K562 (cell line): ENCODE results near the gene TCEANC2. TPM values are rescaled to one million over a fixed set of nuclear protein-coding genes. Genes with fewer than 3 reads are reported as not detected.
A peak's percentile ranks its signal among the peaks of the same experiment; 100 is the strongest.

Experiments
- ATAC-seq: fragments of 200-7000 bp; cut with Tn5 transposase; 3 replicates; pipeline ENCODE4 v1.9.1; 2020; ENCODE audit warnings: moderate library complexity
- BruUV-seq: library from RNA; stranded (reverse); fragments of 400-500 nt; replicated peaks from 2 replicates; lab custom pipeline; 2021; lab: Mats Ljungman, UMichigan
- CTCF ChIA-PET: fragments of 300-600 bp; formaldehyde crosslinking; extraction: SDS; loops from one replicate; lab custom pipeline; 2021; ENCODE audit warnings: low intra/inter-chr PET ratio; lab: Yijun Ruan, JAX
- POLR2A ChIA-PET: fragments of 300-600, 350-650 bp; sonication (Branson Sonifier 250); formaldehyde crosslinking; extraction: SDS; loops from one replicate; lab custom pipeline; 2021; ENCODE audit warnings: antibody characterized with exemption, inconsistent platforms; lab: Yijun Ruan, JAX
- DNase-seq, 4 experiments: peaks; one replicate each; pipeline versions ENCODE4 v3.0.0 to v3.0.0-alpha.2; 2011 to 2018; ENCODE audit warnings: low spot score in 3 of 4, mixed read lengths in 3 of 4; ENCODE audit errors: extremely low read depth in 1 of 4
- FAIRE-seq: peaks from 2 replicates; lab custom pipeline; 2011; peaks lifted over from hg19 to GRCh38; lab: Jason Lieb, UNC
- H2AFZ ChIP-seq: 2 replicates; pipeline ENCODE4 v1.6.0; 2011; ENCODE audit warnings: low read depth, low read length, control low read depth, inconsistent platforms
- H3K27ac ChIP-seq: fragments of 200-600 bp; 3 replicates; pipeline ENCODE4 v1.8.0; 2011; ENCODE audit warnings: low read depth, mild to moderate bottlenecking, control low read depth, inconsistent platforms, low read length, moderate library complexity, mixed read lengths; ENCODE audit errors: extremely low read depth
- H3K27me3 ChIP-seq, 2 experiments: fragments of 300-600 bp in 1 of 2; 2 replicates in 1 of 2; 3 replicates in 1 of 2; pipeline versions ENCODE4 v1.6.0 to v1.8.0; 2011; ENCODE audit warnings: inconsistent platforms in 2 of 2, low read length in 2 of 2, mild to moderate bottlenecking in 1 of 2, mixed read lengths in 1 of 2, moderate library complexity in 1 of 2; ENCODE audit not compliant: control insufficient read depth in 2 of 2, insufficient read depth in 2 of 2
- H3K36me3 ChIP-seq: fragments of 300-600 bp; 3 replicates; pipeline ENCODE4 v1.8.0; 2011; ENCODE audit warnings: mild to moderate bottlenecking, low read length, inconsistent platforms; ENCODE audit not compliant: control insufficient read depth, insufficient read depth
- H3K4me1 ChIP-seq, 2 experiments: fragments of 200-600 bp in 1 of 2; replicated peaks in 1 of 2; 2 replicates in 1 of 2; 3 replicates in 1 of 2; pipeline versions ENCODE4 v1.5.1 to v1.8.0; 2011; ENCODE audit warnings: inconsistent platforms in 2 of 2, low read length in 2 of 2, mild to moderate bottlenecking in 1 of 2, mixed read lengths in 1 of 2, moderate library complexity in 1 of 2; ENCODE audit not compliant: control insufficient read depth in 2 of 2, insufficient read depth in 2 of 2
- H3K4me2 ChIP-seq: 2 replicates; pipeline ENCODE4 v1.6.1; 2011; ENCODE audit warnings: low read length, control low read depth, inconsistent platforms, mixed read lengths; ENCODE audit not compliant: insufficient read depth
- H3K4me3 ChIP-seq: fragments of 200-600 bp; sonication (generic), shearing (Covaris generic); 2 replicates; pipeline ENCODE4 v1.5.1; 2016; ENCODE audit warnings: control low read depth, inconsistent platforms
- H3K79me2 ChIP-seq: fragments of 200-600 bp; 3 replicates; pipeline ENCODE4 v1.8.0; 2011; ENCODE audit warnings: low read length, inconsistent platforms; ENCODE audit not compliant: control insufficient read depth, insufficient read depth
- H3K9ac ChIP-seq, 2 experiments: 2 replicates each; pipeline versions ENCODE4 v1.6.0 to v1.6.1; 2011; ENCODE audit warnings: low read depth in 2 of 2, low read length in 2 of 2, control low read depth in 1 of 2, inconsistent platforms in 1 of 2, mild to moderate bottlenecking in 1 of 2, mixed read lengths in 1 of 2; ENCODE audit not compliant: insufficient read depth in 1 of 2
- H3K9me1 ChIP-seq: one replicate; pipeline ENCODE4 v1.6.0; 2011; ENCODE audit warnings: inconsistent platforms, mild to moderate bottlenecking, low read length, moderate library complexity; ENCODE audit not compliant: control insufficient read depth, insufficient read depth
- H3K9me3 ChIP-seq: replicated peaks from 2 replicates; pipeline ENCODE4 v1.5.1; 2011; ENCODE audit warnings: low read depth, low read length, inconsistent platforms; ENCODE audit not compliant: control insufficient read depth, insufficient read depth
- H4K20me1 ChIP-seq: replicated peaks from 2 replicates; pipeline ENCODE4 v1.6.1; 2011; ENCODE audit warnings: low read length, inconsistent platforms, mixed read lengths; ENCODE audit not compliant: control insufficient read depth, insufficient read depth
- HDAC3 ChIP-seq: fragments of 450-650 bp; IDR thresholded peaks from 2 replicates; pipeline ENCODE4 v1.6.1; 2018; ENCODE audit warnings: borderline replicate concordance, mild to moderate bottlenecking, moderate library complexity; ENCODE audit not compliant: partially characterized antibody
- KLF10 ChIP-seq: fragments of 250-450 bp; sonication (Bioruptor Pico); IDR thresholded peaks from 2 replicates; pipeline ENCODE4 v1.6.1; 2021; ENCODE audit warnings: matching md5 sums
- LCOR ChIP-seq: sonication (generic); formaldehyde crosslinking; IDR thresholded peaks from 2 replicates; pipeline ENCODE4 v1.8.0; 2022; ENCODE audit warnings: mild to moderate bottlenecking, missing genetic modification reagents
- POLR2AphosphoS5 ChIP-seq: IDR thresholded peaks from 2 replicates; pipeline ENCODE4 v1.6.1; 2011; ENCODE audit warnings: mild to moderate bottlenecking, low read depth, low read length, moderate library complexity; ENCODE audit not compliant: control insufficient read depth, insufficient read depth
- SREBF2 ChIP-seq: sonication (generic); formaldehyde crosslinking; IDR thresholded peaks from 2 replicates; pipeline ENCODE4 v1.4.0; 2020; ENCODE audit warnings: mild to moderate bottlenecking, missing genetic modification reagents
- TCF3 ChIP-seq: sonication (generic); formaldehyde crosslinking; IDR thresholded peaks from 2 replicates; pipeline ENCODE4 v1.4.0; 2020; ENCODE audit warnings: mild to moderate bottlenecking, missing genetic modification reagents
- ZNF124 ChIP-seq: sonication (generic); formaldehyde crosslinking; IDR thresholded peaks from 2 replicates; pipeline ENCODE4 v1.8.1; 2022; ENCODE audit warnings: missing genetic modification reagents
- WGBS: fragments of 100-300 bp; shearing (Covaris generic); methylation state at CpG from one replicate; pipeline ENCODE4 v1.1.6; 2016; ENCODE audit warnings: low coverage, mixed read lengths; ENCODE audit not compliant: insufficient coverage; ENCODE audit errors: missing lambda C conversion rate; 5-methylcytosine and 5-hydroxymethylcytosine counted together
- in situ Hi-C: fragments of 300-500 bp; cut with MboI; formaldehyde crosslinking; loops from 4 replicates; pipeline ENCODE4 v1.15.0; 2018; ENCODE audit warnings: inconsistent platforms, mixed read lengths
- intact Hi-C: fragments of 100-400 bp; cut with micrococcal nuclease; formaldehyde crosslinking; loops from 2 replicates; pipeline ENCODE4 v1.14.2; 2022
- polyA plus RNA-seq, 8 experiments: library from polyadenylated mRNA; depleted of rRNA in 4 of 8; stranded (reverse) in 5 of 8; unstranded in 3 of 8; fragments of >200 nt; fragmentation: Nextera tagmentation in 2 of 8; fragmentation: Illumina TruSeq in 1 of 8; extraction: Ambion mirVana in 2 of 8; extraction: Trizol in 1 of 8; gene quantifications; 2 replicates each; pipeline versions ENCODE4 v1.2.1 to v1.2.3, GENCODE V29; 2011 to 2014; ENCODE audit warnings: inconsistent platforms in 1 of 8, missing spikeins in 1 of 8
- total RNA-seq, 7 experiments: library from RNA; depleted of rRNA in 6 of 7; stranded (reverse); fragments of >200 nt in 6 of 7; fragmentation: Illumina TruSeq in 2 of 7; extraction: Trizol in 2 of 7; gene quantifications; 2 replicates each; pipeline versions ENCODE4 v1.2.1 to v1.2.3, GENCODE V29; 2011 to 2021; ENCODE audit warnings: low replicate concordance in 1 of 7
- TF ChIP-seq, protein P1 (sequence below): fragments of 150-350 bp; IDR thresholded peaks from 2 replicates; pipeline ENCODE4 v1.6.1; 2014; ENCODE audit warnings: low read depth, mild to moderate bottlenecking, low read length, borderline replicate concordance
- TF ChIP-seq, protein P2 (sequence below): fragments of 450-650 bp; IDR thresholded peaks from 2 replicates; pipeline ENCODE4 v1.6.1; 2016

TCEANC2 gene
- total and polyA plus RNA-seq, 9 of the 15 experiments (the other 6 are each of a cell fraction or from before 2014, with no cell fraction given) = 3.3 to 10.2 (median 7.0) TPM

GRCh38 chr1:54135436-54136120, 82.2 kb downstream of the TCEANC2 start:
- TF ChIP-seq, protein P1, sequence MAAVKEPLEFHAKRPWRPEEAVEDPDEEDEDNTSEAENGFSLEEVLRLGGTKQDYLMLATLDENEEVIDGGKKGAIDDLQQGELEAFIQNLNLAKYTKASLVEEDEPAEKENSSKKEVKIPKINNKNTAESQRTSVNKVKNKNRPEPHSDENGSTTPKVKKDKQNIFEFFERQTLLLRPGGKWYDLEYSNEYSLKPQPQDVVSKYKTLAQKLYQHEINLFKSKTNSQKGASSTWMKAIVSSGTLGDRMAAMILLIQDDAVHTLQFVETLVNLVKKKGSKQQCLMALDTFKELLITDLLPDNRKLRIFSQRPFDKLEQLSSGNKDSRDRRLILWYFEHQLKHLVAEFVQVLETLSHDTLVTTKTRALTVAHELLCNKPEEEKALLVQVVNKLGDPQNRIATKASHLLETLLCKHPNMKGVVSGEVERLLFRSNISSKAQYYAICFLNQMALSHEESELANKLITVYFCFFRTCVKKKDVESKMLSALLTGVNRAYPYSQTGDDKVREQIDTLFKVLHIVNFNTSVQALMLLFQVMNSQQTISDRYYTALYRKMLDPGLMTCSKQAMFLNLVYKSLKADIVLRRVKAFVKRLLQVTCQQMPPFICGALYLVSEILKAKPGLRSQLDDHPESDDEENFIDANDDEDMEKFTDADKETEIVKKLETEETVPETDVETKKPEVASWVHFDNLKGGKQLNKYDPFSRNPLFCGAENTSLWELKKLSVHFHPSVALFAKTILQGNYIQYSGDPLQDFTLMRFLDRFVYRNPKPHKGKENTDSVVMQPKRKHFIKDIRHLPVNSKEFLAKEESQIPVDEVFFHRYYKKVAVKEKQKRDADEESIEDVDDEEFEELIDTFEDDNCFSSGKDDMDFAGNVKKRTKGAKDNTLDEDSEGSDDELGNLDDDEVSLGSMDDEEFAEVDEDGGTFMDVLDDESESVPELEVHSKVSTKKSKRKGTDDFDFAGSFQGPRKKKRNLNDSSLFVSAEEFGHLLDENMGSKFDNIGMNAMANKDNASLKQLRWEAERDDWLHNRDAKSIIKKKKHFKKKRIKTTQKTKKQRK = no peak
- TF ChIP-seq POLR2AphosphoS5 = no peak
- TF ChIP-seq KLF10 (CRISPR knock-in tag) = no peak
- TF ChIP-seq TCF3 = no peak
- TF ChIP-seq ZNF124 (CRISPR knock-in tag) = no peak
- TF ChIP-seq, protein P2, sequence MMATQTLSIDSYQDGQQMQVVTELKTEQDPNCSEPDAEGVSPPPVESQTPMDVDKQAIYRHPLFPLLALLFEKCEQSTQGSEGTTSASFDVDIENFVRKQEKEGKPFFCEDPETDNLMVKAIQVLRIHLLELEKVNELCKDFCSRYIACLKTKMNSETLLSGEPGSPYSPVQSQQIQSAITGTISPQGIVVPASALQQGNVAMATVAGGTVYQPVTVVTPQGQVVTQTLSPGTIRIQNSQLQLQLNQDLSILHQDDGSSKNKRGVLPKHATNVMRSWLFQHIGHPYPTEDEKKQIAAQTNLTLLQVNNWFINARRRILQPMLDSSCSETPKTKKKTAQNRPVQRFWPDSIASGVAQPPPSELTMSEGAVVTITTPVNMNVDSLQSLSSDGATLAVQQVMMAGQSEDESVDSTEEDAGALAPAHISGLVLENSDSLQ = no peak
- no peak for TF ChIP-seq HDAC3
- no peak for TF ChIP-seq SREBF2 (CRISPR knock-in tag)
- TF ChIP-seq LCOR (CRISPR knock-in tag) = no peak
- Histone ChIP-seq H2AFZ (no peak overlapping the region), H3K9me3 (no peaks in the 10 kb centered on the region), H3K4me1 (peaks cover 6 to 12% of the 10 kb centered on the region in 2 experiments; a peak in 4 of 5 replicates), H4K20me1 (peaks cover 5% of the 10 kb centered on the region; the same call in 1 of the 2 replicates), H3K4me2 (no peak overlapping the region), H3K36me3 (no peaks in the 10 kb centered on the region), H3K27ac (no peak overlapping the region), H3K4me3 (no peak overlapping the region), H3K9me1 (no peaks in the 10 kb centered on the region), H3K9ac (no peak overlapping the region; a peak in 1 of 4 replicates), H3K27me3 (peaks cover 21 to 25% of the 10 kb centered on the region in 2 experiments; a peak in 4 of 5 replicates), H3K79me2 (no peaks in the 10 kb centered on the region)
- CTCF ChIA-PET = no interaction called here
- intact Hi-C loops = no loop called here
- ATAC-seq (no peak), DNase-seq (no peak), FAIRE-seq (peak; percentile 55)
- WGBS = 3% methylated on average over 5 of the region's 5 CpGs
- in situ Hi-C loops = no loop called here
- BruUV-seq = no TSS peak
- POLR2A ChIA-PET = interaction anchor here (0.6 to 1.0 kb wide), 2 partner anchors 10 to 48 kb away, joined by 3 to 5 read pairs; no protein-coding TSS in a partner anchor
